Spleen (tissue), 11 donors: ENCODE results near the gene PRAMEF17. TPM values are rescaled to one million over a fixed set of nuclear protein-coding genes. Genes with fewer than 3 reads are reported as not detected.
"Not testable (repeated sequence)": the region's sequence is repeated elsewhere in the genome, so short reads cannot be mapped to it uniquely, and the experiment has no call there.

Experiments
- DNase-seq: peaks from one replicate; pipeline ENCODE4 v3.0.0-alpha.2; 2020
- H3K27ac ChIP-seq, 8 donors: fragments of 200-600 bp; sonication (generic) in 7 of 8; 1 replicate in 4 of 8; 2 replicates in 4 of 8; pipeline versions ENCODE4 v1.5.0 to v1.8.0; 2016 to 2021; ENCODE audit warnings: inconsistent platforms in 4 of 8, mild to moderate bottlenecking in 4 of 8, moderate library complexity in 1 of 8
- H3K27me3 ChIP-seq, 7 donors: fragments of 200-600 bp; sonication (generic) in 6 of 7; replicated peaks in 1 of 7; 1 replicate in 4 of 7; 2 replicates in 3 of 7; pipeline versions ENCODE4 v1.5.0 to v1.8.0; 2016 to 2021; ENCODE audit warnings: inconsistent platforms in 3 of 7, mild to moderate bottlenecking in 1 of 7
- H3K36me3 ChIP-seq, 6 donors: fragments of 200-600 bp; sonication (generic) in 5 of 6; 1 replicate in 4 of 6; 2 replicates in 2 of 6; pipeline versions ENCODE4 v1.5.0 to v1.8.0; 2016 to 2021; ENCODE audit warnings: inconsistent platforms in 2 of 6
- H3K4me1 ChIP-seq, 6 donors: fragments of 200-600 bp; sonication (generic) in 5 of 6; 1 replicate in 3 of 6; 2 replicates in 3 of 6; pipeline versions ENCODE4 v1.5.0 to v1.8.0; 2016 to 2021; ENCODE audit warnings: inconsistent platforms in 3 of 6
- H3K4me3 ChIP-seq, 8 donors: fragments of 200-600 bp; sonication (generic) in 7 of 8; 1 replicate in 4 of 8; 2 replicates in 4 of 8; pipeline versions ENCODE4 v1.5.0 to v1.8.0; 2016 to 2021; ENCODE audit warnings: inconsistent platforms in 4 of 8, mild to moderate bottlenecking in 4 of 8, moderate library complexity in 2 of 8
- H3K9me3 ChIP-seq, 8 donors: fragments of 200-600 bp; sonication (generic) in 7 of 8; 1 replicate in 4 of 8; 2 replicates in 4 of 8; pipeline versions ENCODE4 v1.5.0 to v1.8.0; 2016 to 2021; ENCODE audit warnings: inconsistent platforms in 4 of 8
- CTCF ChIP-seq, 11 experiments: fragments of 200-600 bp in 7 of 11; fragments of 450-650 bp in 4 of 11; sonication (generic) in 4 of 11; IDR thresholded peaks in 8 of 11; conservative IDR thresholded peaks in 3 of 11; 1 replicate in 7 of 11; 2 replicates in 4 of 11; pipeline versions ENCODE4 v1.4.0 to v1.8.0; 2016 to 2021; ENCODE audit warnings: antibody characterized with exemption in 11 of 11, inconsistent platforms in 4 of 11, mild to moderate bottlenecking in 1 of 11
- POLR2A ChIP-seq, 3 donors: fragments of 450-650 bp; IDR thresholded peaks; one replicate each; pipeline ENCODE4 v1.5.1; 2017; ENCODE audit warnings: antibody characterized with exemption in 3 of 3, mild to moderate bottlenecking in 1 of 3
- POLR2AphosphoS5 ChIP-seq, 3 donors: sonication (generic); formaldehyde crosslinking; IDR thresholded peaks; one replicate each; pipeline ENCODE4 v1.5.1; 2017; ENCODE audit warnings: antibody characterized with exemption in 3 of 3
- WGBS, 5 donors: extraction: QIAGEN DNeasy Blood & Tissue Kit in 3 of 5; methylation state at CpG; one replicate each; pipeline versions ENCODE4 v1.1.5 to v1.1.7; 2013 to 2018; 5-methylcytosine and 5-hydroxymethylcytosine counted together
- intact Hi-C: fragments of 100-400 bp; cut with DNase I; formaldehyde crosslinking; loops from one replicate; pipeline ENCODE4 v1.15.0; 2023; ENCODE audit warnings: low total_unique reads
- polyA plus RNA-seq, 3 donors: library from polyadenylated mRNA; stranded (reverse); fragments of 200-250 nt; gene quantifications; one replicate each; pipeline ENCODE4 v1.2.1, GENCODE V29; 2013
- total RNA-seq, 7 donors: library from RNA; depleted of rRNA in 3 of 7; stranded (reverse); fragments of >200 nt in 3 of 7; fragmentation: NEBNext Ultra II Directional in 4 of 7; extraction: Animal tissue kit (Norgen Biotek cat#: 25700) in 4 of 7; gene quantifications; one replicate each; pipeline versions ENCODE4 v1.1.0 to v1.2.1, GENCODE V29; 2016 to 2021
- donor health status: healthy with polysubstance abuse.
- donor health status: DM: no; HTN: no; CAD: no; lungs with moderate emphysema.
- donor health status: DM: no; HTN: no; CAD: no.
- donor health status: Bipolar disorder and iron deficiency.
- donor health status: healthy.
- donor health status: DM: no; HTN: no; CAD: no.
- donor health status: DM: yes; HTN: yes; CAD: no.

PRAMEF17 gene
- total and polyA plus RNA-seq, 10 donors: not detected

DNA sequence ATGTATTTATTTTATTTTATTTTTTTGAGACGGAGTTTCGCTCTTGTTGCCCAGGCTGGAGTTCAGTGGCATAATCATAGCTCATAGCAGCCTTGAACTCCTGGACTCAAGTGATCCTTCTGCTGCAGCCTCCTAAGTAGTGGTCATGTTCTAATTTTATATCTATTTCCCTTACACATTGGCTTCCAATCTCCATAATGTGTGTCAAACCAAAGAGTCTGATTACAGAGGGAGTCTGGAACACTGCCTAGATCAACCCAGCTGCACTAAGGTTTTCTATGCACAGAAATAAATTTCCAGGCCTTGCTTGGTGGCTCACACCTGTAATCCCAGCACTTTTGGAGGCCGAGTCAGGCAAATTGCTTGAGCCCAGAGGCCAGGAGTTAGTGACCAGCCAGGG, 10.4 kb upstream of the PRAMEF17 start:
- DNase-seq, H3K27me3 ChIP-seq, H3K4me3 ChIP-seq, H3K27ac ChIP-seq, H3K9me3 ChIP-seq, intact Hi-C loops, H3K36me3 ChIP-seq, H3K4me1 ChIP-seq: not testable (repeated sequence)
- 83 to 94% (median 89%) methylated on average over 3 of the region's 3 CpGs for WGBS, 5 donors

DNA sequence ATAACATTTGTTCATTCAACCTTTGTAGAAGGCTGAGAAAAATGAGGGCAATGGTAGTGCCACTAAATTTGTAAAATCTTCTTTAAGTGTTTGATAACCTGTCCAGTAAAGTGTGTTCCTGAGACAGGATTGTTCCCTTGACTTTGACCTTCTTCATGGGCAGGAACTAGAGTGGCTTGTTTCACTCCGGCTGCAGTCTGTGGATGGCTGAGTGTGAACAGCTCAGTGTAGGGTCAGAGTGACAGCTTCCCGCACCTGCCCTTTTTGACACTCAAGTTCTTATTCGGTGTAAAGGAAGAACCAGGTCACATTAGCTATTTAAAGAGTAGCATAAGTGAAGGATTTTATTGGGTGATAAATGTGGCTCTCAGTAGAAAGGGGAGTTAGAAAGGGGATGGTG, 9.1 kb upstream of the PRAMEF17 start:
- not testable (repeated sequence) for H3K36me3 ChIP-seq

DNA sequence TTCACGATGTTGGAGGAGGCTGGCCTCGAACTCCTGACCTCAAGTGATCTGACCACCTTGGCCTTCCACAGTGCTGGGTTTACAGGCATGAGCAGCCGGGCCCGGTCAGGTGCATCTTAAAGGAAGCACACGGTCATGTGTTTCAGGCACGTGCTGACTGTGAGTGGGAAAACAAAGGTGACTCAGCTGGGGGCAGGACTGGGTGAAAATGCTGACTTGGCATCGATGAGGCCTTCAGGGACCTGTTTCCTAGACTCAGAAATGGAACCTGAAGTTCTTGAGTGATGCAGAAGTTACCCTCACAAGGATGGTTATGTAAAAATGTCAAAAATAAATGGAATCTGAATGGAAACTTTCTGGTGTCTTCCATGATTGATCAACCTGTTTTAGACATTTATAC, 3.6 kb downstream of the PRAMEF17 start:
- H3K4me3 ChIP-seq, DNase-seq, intact Hi-C loops, H3K27me3 ChIP-seq, H3K36me3 ChIP-seq, H3K27ac ChIP-seq, H3K9me3 ChIP-seq, H3K4me1 ChIP-seq: not testable (repeated sequence)
- WGBS, 5 donors: 65 to 86% (median 80%) methylated on average over 7 of the region's 7 CpGs

More for the DNA sequence above, 9.1 kb upstream of the PRAMEF17 start:
- H3K4me3 ChIP-seq, H3K9me3 ChIP-seq, intact Hi-C loops, H3K27me3 ChIP-seq, H3K4me1 ChIP-seq, DNase-seq, H3K27ac ChIP-seq: not testable (repeated sequence)
- 79 to 88% (median 80%) methylated on average over 3 of the region's 3 CpGs for WGBS, 5 donors

DNA sequence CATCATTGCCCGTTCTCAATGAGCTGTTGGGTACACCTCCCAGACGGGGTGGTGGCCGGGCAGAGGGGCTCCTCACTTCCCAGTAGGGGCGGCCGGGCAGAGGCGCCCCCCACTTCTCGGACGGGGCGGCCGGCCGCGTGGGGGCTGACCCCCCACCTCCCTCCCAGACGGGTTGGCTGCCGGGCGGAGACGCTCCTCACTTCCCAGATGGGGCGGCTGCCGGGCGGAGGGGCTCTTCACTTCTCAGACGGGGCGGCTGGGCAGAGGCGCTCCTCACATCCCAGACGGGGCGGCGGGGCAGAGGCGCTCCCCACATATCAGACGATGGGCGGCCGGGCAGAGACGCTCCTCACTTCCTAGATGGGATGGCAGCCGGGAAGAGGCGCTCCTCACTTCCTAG, 5.3 kb downstream of the PRAMEF17 start:
- 92 to 96% (median 95%) methylated on average over 3 to 32 of the region's 32 CpGs for WGBS, 5 donors
- H3K4me1 ChIP-seq, H3K27ac ChIP-seq, H3K4me3 ChIP-seq, intact Hi-C loops, H3K27me3 ChIP-seq, H3K9me3 ChIP-seq, H3K36me3 ChIP-seq, DNase-seq: not testable (repeated sequence)

DNA sequence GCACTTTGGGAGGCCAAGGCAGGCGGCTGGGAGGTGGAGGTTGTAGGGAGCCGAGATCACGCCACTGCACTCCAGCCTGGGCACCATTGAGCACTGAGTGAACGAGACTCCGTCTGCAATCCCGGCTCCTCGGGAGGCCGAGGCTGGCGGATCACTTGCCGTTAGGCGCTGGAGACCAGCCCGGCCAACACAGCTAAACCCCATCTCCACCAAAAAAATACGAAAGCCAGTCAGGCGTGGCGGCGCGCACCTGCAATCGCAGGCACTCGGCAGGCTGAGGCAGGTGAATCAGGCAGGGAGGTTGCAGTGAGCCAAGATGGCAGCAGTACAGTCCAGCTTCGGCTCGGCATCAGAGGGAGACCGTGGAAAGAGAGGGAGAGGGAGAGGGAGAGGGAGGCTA, 5.9 kb downstream of the PRAMEF17 start:
- DNase-seq, H3K4me3 ChIP-seq, H3K27me3 ChIP-seq, H3K27ac ChIP-seq, H3K36me3 ChIP-seq, intact Hi-C loops, H3K9me3 ChIP-seq, H3K4me1 ChIP-seq: not testable (repeated sequence)
- WGBS, 5 donors: 95 to 97% (median 96%) methylated on average over 17 to 22 of the region's 22 CpGs

GRCh38 chr1:13407811-13408210, 18.4 kb downstream of the PRAMEF17 start:
- Histone ChIP-seq H3K27ac (no peak overlapping the region), H3K36me3 (no peaks in the 10 kb centered on the region), H3K27me3 (peaks cover 0 to 10% (median 0%) of the 10 kb centered on the region in 7 donors), H3K9me3 (peaks cover 0 to 11% (median 2%) of the 10 kb centered on the region in 8 donors), H3K4me1 (no peaks in the 10 kb centered on the region), H3K4me3 (no peak overlapping the region)
- WGBS, 5 donors: 64 to 80% (median 77%) methylated on average over 4 of the region's 4 CpGs
- TF ChIP-seq CTCF (IDR thresholded peaks at IDR 0.05 in 8 of 11, conservative IDR thresholded peaks at IDR 0.05 in 3 of 11) (no peak), POLR2AphosphoS5 (IDR thresholded peaks at IDR 0.05) (no peak), POLR2A (IDR thresholded peaks at IDR 0.05) (no peak)
- DNase-seq: no peak
- intact Hi-C loops: no loop called here

DNA sequence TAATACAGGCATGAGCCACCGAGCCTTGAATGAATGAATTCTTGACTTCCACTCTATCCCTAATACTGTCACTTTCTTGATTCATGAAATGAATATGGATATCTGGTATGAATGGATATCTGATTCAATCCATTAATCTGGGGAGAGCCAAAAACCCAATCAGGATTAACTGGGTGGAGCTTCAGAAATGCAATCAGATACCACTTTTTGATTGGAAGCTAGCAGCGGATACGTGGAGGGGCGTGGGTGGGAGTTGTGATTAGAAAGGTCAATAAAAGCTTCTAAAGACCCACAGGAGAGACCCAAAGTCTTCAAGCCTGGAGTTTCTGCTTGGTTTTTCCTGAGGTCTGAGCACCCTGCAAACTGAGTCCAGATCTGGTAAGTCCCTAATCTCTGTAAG, 20.7 kb downstream of the PRAMEF17 start, which contains the start of gene PRAMEF20:
Gene PRAMEF20 (plus strand): TSS at position 301 of the 400 bp plus-strand sequence. CDS start 5,905 bp downstream, outside the sequence.
- H3K36me3 ChIP-seq, H3K4me1 ChIP-seq, intact Hi-C loops, H3K4me3 ChIP-seq, H3K27ac ChIP-seq, DNase-seq: not testable (repeated sequence)
- WGBS, 5 donors: 59 to 91% (median 87%) methylated on average over 4 of the region's 4 CpGs
- Histone ChIP-seq H3K9me3 (peaks cover 0 to 11% (median 2%) of the 10 kb centered on the region in 8 donors), H3K27me3 (peaks cover 0 to 19% (median 0%) of the 10 kb centered on the region in 7 donors)
